Activated CD4-positive, CD25-positive, alpha-beta regulatory T cell treated with anti-CD3 and anti-CD28 coated beads, Interleukin-2, amount 50 U/mL, for 16 hours (primary cell): ENCODE data around the gene ABRACL.
A peak's percentile ranks its signal among the peaks of the same experiment; 100 is the strongest.
"Not testable (repeated sequence)": the region's sequence is repeated elsewhere in the genome, so short reads cannot be mapped to it uniquely, and the experiment has no call there.

ENCODE experiments used
- DNase-seq: peaks from one replicate; pipeline ENCODE4 v3.0.0-alpha.2; 2020; ENCODE audit warnings: low read depth, low spot score

Gene ABRACL

DNA sequence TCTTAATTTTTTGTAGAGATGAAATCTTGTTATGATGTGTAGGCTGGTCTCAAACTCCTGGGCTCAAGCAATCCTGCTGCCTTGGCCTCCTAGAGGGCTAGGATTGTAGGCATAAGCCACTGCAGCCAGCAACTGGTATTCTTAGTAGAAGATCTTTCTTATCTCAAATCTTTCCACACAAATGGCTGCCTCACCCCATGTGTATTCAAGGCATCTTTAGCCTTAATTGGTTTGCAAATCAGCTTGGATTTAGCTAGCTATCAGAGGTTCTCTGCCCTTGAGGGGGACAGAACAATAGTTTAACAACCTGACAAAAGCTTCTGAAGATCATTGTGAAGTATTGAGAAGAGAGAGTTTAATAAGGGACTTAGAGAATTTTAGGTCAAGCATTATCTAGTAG, 17.9 kb upstream of the ABRACL start:
- no peak for DNase-seq

GRCh38 chr6:139011980-139012379, 16.6 kb upstream of the ABRACL start:
- no peak for DNase-seq

DNA sequence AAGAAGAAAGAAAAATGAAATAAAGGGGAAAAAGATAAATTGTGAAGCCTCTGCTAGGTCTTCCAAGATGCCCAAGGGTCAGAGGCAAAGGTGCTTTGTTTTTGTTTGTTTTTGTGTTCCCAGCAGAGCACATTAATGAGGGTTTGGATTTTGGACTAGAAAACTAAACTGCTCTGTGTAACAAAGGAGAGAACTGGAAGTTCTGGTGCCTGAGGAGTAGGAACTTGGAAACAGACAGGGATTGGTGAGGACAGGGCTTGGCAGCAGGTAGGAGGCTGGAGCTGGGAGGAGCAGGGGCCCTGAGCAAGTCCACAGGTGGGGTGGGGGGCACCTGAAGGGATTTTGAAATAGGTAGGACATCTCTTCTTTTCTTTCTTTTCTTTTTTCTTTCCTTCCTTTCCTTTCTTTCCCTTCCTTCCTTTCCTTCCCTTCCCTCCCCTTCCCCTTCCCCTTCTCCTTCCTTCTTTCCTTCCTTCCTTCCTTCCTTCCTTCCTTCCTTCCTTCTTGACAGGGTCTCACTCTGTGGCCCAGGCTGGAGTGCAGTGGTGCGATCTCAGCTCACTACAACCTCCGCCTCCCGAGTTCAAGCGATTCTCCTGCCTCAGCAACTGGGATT, 15.3 kb upstream of the ABRACL start:
- DNase-seq: no peak

DNA sequence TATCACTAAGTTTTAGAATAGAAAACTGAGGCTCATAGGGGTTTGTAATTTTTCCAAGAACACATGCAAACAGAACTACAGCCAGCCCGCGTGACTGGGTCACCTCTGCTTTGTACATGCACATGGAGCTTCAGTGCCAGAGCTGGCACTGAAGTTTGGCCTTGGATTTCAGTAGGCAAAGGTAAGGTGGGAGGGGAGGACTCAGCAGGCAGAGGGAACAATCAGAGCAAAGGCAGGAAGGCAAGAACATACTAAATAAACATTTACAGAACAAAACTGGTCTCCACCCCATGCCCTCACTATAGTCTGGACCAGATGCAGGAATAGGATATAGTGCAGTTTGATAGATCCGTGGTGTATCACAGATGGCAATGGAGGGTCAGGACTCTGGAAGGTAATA, 13.6 kb upstream of the ABRACL start:
- DNase-seq: no peak

GRCh38 chr6:139016337-139017213, 12.0 kb upstream of the ABRACL start:
- no peak for DNase-seq

DNA sequence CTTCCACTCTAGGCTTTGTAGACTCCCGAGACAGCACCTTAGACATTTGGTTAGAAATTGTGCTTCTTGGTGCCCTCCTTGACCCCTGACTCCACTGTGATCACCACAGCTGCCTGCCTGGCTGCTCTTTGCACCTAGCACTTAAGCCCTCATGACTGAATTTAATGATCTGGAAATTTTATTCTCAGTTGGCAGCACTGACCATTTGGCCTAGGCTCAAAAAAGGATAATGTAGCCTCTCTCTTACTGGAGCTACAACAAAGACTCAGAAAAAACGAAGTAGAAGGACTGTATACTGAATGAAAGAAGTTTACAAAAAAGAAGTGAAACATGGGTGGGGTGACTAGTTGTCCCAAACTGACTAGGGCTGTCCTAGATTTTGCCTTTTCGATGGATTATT, 11.3 kb upstream of the ABRACL start:
- DNase-seq: no peak

- no peak for DNase-seq
Observed at GRCh38 chr6:139019722-139020121, 8.8 kb upstream of the ABRACL start.

GRCh38 chr6:139020689-139021088, 7.9 kb upstream of the ABRACL start:
- DNase-seq: no peak

- DNase-seq: not testable (repeated sequence)
Observed at GRCh38 chr6:139025416-139025815, 3.1 kb upstream of the ABRACL start.

GRCh38 chr6:139027620-139028182, 844 bp upstream of the ABRACL start:
- peak; percentile 3 for DNase-seq

- no peak for DNase-seq
Observed at GRCh38 chr6:139028215-139028657, 309 bp upstream of the ABRACL start.

- DNase-seq: no peak
Observed at GRCh38 chr6:139029470-139030227, 1.1 kb downstream of the ABRACL start.

- no peak for DNase-seq
Observed at GRCh38 chr6:139030228-139030963, 1.9 kb downstream of the ABRACL start.

- no peak for DNase-seq
Observed at GRCh38 chr6:139037490-139037889, 8.9 kb downstream of the ABRACL start.

GRCh38 chr6:139044250-139044649, 15.7 kb downstream of the ABRACL start:
- no peak for DNase-seq

- no peak for DNase-seq
Observed at GRCh38 chr6:139047677-139048076, 19.1 kb downstream of the ABRACL start.

- DNase-seq: not testable (repeated sequence)
Observed at GRCh38 chr6:139048912-139049311, 20.4 kb downstream of the ABRACL start.

DNA sequence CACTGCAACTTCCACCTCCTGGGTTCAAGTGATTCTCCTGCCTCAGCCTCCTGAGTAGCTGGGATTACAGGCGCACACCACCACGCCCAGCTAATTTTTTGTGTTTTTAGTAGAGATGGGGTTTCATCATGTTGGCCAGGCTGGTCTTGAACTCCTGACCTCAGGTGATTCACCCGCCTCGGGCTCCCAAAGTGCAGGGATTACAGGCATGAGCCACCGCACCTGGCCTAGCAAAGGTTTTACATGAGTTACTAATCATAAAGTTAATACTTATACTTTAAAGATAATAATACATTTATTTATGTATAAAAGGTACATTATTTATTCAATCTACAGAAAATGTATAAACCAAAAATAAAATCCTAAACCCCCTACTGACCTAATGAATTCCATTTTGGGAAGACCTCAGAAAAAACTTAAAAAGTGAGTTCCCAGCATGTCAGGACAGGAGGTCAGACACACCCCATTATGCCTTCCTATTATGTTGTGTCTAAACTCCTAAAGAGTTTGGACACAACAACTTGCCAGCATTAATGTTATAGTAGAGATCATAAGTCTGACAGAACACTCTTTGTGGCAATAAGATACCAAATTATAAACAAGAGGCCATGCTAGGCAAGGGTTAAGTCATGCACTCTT, 21.7 kb downstream of the ABRACL start:
- DNase-seq: not testable (repeated sequence)

DNA sequence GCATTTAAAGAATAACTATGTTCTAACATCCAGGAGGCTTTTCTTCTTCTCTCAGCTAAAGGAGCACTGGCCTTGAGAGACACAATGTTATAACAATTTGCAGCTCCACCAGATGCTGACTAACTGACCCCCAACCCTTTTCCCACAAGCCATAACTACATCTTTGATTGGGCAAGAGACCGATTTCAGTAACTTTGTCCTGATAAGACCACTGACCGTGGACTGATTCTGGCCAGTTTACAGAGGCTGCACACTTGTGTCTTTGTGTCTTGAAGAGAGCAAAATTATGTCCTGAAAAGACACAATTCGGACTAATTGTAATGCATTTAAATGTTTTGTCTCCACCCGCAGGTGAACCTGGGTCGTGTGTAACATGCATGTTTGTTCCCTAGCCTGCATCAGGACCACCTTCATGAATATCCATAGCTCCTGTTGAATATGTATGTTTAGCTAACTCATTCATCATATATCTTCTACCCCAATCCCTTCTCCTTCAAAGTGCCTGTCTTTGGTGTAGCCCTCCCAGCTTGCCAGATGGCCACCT, 22.3 kb downstream of the ABRACL start:
- DNase-seq: no peak

- no peak for DNase-seq
Observed at GRCh38 chr6:139051396-139052060, 23.0 kb downstream of the ABRACL start.
